Activated T-helper 17 cell treated with anti-CD3 and anti-CD28 coated beads, Interleukin-2, amount 50 U/mL, for 72 hours (primary cell): ENCODE measurements around the gene UBA52. TPM values are rescaled to one million over a fixed set of nuclear protein-coding genes. Genes with fewer than 3 reads are reported as not detected.

Experiments used
- ATAC-seq: fragments of 150-1000 bp; cut with Tn5 transposase; replicated peaks from 2 replicates; pipeline ENCODE4 v1.10.0; 2021; ENCODE audit warnings: mild to moderate bottlenecking, moderate library complexity
- H3K27ac Mint-ChIP-seq: one replicate; pipeline ENCODE4 v1.8.0; 2022; ENCODE audit warnings: mixed read lengths
- H3K27me3 Mint-ChIP-seq: one replicate; pipeline ENCODE4 v1.8.0; 2022; ENCODE audit warnings: mixed read lengths
- H3K36me3 Mint-ChIP-seq: one replicate; pipeline ENCODE4 v1.8.0; 2022; ENCODE audit warnings: low read depth, mild to moderate bottlenecking, mixed read lengths
- H3K4me1 Mint-ChIP-seq: one replicate; pipeline ENCODE4 v1.8.0; 2022; ENCODE audit warnings: mixed read lengths
- H3K4me3 Mint-ChIP-seq: one replicate; pipeline ENCODE4 v1.8.0; 2022; ENCODE audit warnings: mild to moderate bottlenecking, mixed read lengths
- H3K9me3 Mint-ChIP-seq: one replicate; pipeline ENCODE4 v1.8.0; 2022; ENCODE audit warnings: mixed read lengths
- total RNA-seq, 2 donors: library from RNA; stranded (reverse); gene quantifications; one replicate each; pipeline ENCODE4 v1.2.3, GENCODE V29; 2022

The UBA52 gene
- total RNA-seq, 2 donors from 2014 or later = 1,569 to 1,681 TPM

DNA sequence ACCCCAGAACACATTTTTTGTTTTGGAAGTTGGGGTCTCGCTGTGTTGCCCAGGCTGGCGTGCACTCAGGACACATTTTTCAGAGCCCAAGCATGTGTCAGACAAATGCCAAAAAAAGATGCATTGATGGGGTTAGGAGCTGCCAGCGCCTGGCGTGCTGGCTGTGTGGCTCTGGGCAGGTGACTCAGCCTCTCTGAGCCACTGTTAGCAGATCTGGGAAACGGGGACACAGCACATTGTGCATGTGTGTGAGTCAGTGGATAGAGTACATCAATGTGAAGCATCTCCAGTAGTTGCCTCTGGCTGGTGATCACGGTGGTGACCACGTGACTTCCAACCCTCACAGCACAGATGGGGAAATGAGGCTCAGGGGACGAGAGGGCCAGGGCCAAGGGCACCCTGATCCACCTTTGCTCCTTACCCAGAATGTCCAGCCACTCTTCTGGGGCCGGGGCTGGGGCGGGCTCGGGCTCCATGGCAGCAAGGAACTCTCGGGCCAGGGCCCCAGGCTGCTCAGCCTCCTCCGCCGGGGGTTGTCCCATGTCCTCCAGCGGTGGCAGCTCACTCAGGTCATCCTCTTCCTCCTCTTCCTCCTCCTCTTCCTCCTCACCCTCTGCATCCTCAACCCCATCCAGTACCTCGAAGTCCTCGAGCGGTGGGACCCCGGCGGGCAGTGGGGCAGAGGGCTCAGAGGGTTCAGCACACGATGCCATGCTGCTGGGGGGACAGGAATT, 30.2 kb upstream of the UBA52 start:
- Mint-ChIP-seq H3K9me3 (no peaks in the 10 kb centered on the region), H3K4me3 (peak overlapping the region; percentile 92), H3K27me3 (no peaks in the 10 kb centered on the region), H3K36me3 (peaks cover 68% of the 10 kb centered on the region), H3K4me1 (peaks cover 6% of the 10 kb centered on the region), H3K27ac (peak overlapping the region; percentile 98)
- peak; percentile 68 for ATAC-seq

DNA sequence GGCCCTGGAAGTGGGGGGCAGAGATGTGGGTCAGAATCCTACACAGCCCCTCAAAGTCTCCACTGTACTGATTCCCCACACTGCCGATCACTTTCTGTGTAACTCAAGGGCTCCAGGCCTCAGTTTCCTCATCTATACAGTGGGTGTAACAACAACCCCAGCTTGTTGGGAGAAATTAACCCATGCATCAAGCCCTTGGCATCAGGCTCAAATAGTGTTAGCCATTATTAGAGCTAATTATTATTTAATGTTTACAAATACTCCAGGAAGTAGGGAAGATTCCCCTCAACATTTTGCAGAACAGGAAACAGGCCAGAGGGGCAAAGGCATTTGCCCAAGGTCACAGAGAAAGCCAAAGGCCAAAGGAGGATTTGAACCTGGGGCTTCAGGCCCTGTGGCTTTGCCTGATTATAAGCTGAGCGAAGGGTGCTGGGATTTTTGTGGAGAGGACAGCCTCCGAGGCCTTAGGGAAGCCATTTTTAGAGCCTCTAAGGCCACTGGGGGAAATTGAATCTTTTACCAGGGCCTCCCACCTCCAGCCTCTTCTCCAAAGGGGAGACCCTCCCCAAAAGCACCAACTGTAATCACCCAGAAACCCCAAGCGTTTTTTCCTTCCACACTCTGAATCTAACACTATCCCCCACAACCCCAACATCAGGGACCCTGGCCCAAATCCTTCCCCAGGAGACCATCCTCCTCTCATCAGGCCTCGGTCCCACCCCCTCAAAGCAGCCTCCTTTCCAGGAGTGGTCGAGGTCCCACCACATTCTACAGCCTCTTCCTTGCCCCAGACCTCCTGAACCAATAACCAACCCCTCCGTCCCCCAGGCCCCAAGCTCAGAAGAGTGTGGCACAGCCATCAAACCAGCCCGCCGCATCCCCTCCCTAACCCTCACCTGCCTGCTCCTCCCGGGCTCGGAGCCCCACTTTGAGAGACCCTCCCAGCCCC, 29.4 kb upstream of the UBA52 start:
- ATAC-seq = no peak
- no peaks in the 10 kb centered on the region for H3K9me3 Mint-ChIP-seq
- peaks cover 6% of the 10 kb centered on the region for H3K4me1 Mint-ChIP-seq
- peak overlapping the region; percentile 92 for H3K4me3 Mint-ChIP-seq
- H3K36me3 Mint-ChIP-seq = peaks cover 60% of the 10 kb centered on the region
- H3K27me3 Mint-ChIP-seq = no peaks in the 10 kb centered on the region
- H3K27ac Mint-ChIP-seq = peak overlapping the region; percentile 98

DNA sequence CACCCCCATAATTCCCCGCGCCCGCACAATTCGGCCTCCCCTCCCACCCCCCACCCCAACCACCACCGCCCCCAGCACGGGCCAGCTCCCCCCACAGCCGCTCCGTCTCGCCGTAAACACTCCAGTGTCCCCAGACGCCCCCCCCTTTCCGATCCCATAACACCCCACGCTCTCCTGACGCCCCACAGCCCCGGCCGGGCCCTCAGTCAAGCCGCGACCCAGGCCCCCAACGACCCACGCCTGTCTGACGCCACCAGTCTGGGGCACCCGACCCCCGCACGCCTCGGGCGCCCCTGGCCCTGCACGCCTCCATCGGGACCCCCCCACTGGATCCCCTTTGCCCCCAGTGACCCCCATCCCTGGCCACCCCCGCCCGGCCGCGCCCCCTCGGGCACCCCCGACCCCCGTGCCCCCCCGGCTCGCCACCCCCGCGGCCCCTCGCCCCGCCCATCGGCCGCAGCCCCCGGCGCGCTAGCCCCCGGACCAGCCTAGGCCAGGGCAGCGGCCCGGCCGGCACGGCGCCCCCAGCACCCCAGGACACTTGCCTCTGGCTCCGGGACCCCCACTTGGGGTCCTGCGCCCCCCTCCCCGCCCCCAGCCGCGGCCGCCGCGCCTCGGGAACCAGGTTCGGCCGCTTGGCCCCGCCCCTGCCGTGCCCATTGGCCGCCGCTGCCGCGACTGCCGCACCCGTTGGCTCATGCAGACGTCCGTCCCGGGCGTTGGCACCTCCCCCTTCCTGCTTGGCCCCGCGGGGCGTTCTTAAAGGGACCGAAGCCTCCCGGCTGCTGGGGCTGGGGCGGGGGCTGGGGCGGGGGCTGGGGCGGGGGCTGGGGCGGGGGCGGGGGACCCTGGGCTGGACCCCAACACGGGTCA, 28.5 kb upstream of the UBA52 start, which contains the start of gene FKBP8:
FKBP8 (minus strand) TSS at position 633 of the 873 bp plus-strand sequence. CDS start 1,603 bp downstream, outside the sequence.
- peak within 1 kb of the TSS; percentile 96 for H3K4me3 Mint-ChIP-seq
- peak; percentile 90 for ATAC-seq
- peaks cover 50% of the 10 kb centered on the region for H3K36me3 Mint-ChIP-seq
- peaks cover 6% of the 10 kb centered on the region for H3K4me1 Mint-ChIP-seq
- no peaks in the 10 kb centered on the region for H3K27me3 Mint-ChIP-seq
- peak within 1 kb of the TSS; percentile 98 for H3K27ac Mint-ChIP-seq
- no peaks in the 10 kb centered on the region for H3K9me3 Mint-ChIP-seq

DNA sequence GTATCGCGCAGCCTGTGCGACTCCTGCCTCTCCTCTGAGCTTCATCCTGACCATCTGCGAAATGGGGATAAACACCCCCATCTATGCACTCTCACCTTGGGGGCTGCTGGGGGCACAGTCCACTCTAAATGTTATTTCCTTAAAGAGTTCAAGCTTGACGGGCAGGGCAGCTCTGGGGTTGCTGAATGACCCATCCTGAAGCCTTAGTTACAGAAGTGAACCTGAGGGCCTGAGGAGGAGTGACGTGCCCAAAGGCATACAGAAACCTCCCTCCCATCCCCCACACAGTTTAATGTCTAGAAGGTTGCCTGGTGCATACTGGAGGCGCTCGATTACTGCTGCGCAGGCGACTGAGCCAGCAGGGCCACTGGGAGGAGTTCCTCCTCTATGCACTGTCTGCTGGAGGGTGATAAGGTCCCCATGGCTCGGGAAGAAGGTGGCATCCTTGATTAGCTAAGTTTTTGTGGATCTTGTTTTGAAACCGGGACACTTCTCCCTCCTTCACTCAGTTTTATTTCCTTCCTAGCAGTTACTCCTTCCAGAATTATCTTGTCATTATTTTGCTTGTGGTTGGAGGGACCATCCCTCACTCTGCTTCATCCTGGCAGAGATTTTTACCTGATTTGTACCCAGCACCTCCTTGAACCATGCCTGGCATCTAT, 27.7 kb upstream of the UBA52 start:
- peak overlapping the region; percentile 97 for H3K27ac Mint-ChIP-seq
- H3K4me1 Mint-ChIP-seq = peaks cover 6% of the 10 kb centered on the region
- H3K4me3 Mint-ChIP-seq = peak overlapping the region; percentile 96
- peak; percentile 89 for ATAC-seq
- peaks cover 43% of the 10 kb centered on the region for H3K36me3 Mint-ChIP-seq
- H3K27me3 Mint-ChIP-seq = no peaks in the 10 kb centered on the region
- H3K9me3 Mint-ChIP-seq = no peaks in the 10 kb centered on the region

GRCh38 chr19:18551631-18552030, 20.0 kb upstream of the UBA52 start:
- ATAC-seq = no peak
- H3K9me3 Mint-ChIP-seq = no peaks in the 10 kb centered on the region
- H3K27me3 Mint-ChIP-seq = no peaks in the 10 kb centered on the region
- H3K36me3 Mint-ChIP-seq = no peaks in the 10 kb centered on the region
- no peaks in the 10 kb centered on the region for H3K4me1 Mint-ChIP-seq
- no peak overlapping the region for H3K4me3 Mint-ChIP-seq
- H3K27ac Mint-ChIP-seq = no peak overlapping the region

- peaks cover 48% of the 10 kb centered on the region for H3K36me3 Mint-ChIP-seq
- H3K4me3 Mint-ChIP-seq = peak within 1 kb of the TSS; percentile 98
- H3K27ac Mint-ChIP-seq = peak within 1 kb of the TSS; percentile 98
- no peaks in the 10 kb centered on the region for H3K9me3 Mint-ChIP-seq
- peaks cover 5% of the 10 kb centered on the region for H3K4me1 Mint-ChIP-seq
- no peaks in the 10 kb centered on the region for H3K27me3 Mint-ChIP-seq
- peak; percentile 98 for ATAC-seq
Observed at GRCh38 chr19:18557411-18558201, 14.1 kb upstream of the UBA52 start, which contains the start of gene KXD1. TSS of gene KXD1 (plus strand) at chr19:18557870. CDS start at chr19:18562057, 4,187 bp downstream.

- no peaks in the 10 kb centered on the region for H3K27me3 Mint-ChIP-seq
- ATAC-seq = peak; percentile 14
- H3K4me1 Mint-ChIP-seq = peaks cover 5% of the 10 kb centered on the region
- peak overlapping the region; percentile 98 for H3K27ac Mint-ChIP-seq
- H3K4me3 Mint-ChIP-seq = peak overlapping the region; percentile 98
- peaks cover 54% of the 10 kb centered on the region for H3K36me3 Mint-ChIP-seq
- no peaks in the 10 kb centered on the region for H3K9me3 Mint-ChIP-seq
Observed at GRCh38 chr19:18558202-18558555, 13.5 kb upstream of the UBA52 start.

DNA sequence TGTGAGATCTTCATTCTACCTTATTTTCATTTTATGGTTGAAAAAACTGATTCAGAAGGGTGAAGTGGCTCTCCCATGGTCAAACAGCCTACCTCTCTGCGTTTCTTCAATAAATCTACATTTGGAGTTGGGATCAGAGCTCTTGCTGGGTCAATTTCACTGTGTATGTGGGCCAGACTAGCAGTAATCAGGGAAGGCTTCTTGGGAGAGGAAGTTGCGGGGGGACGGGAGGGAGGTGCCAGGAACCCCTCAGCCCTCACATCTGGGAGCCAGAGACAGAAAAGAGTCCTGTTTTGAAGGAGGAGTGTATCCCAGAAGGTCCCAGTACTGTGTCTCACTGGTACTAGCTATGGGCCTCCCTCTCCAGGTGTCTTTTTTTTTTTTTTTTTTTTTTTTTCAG, 13.1 kb upstream of the UBA52 start:
- Mint-ChIP-seq H3K9me3 (no peaks in the 10 kb centered on the region), H3K4me1 (peaks cover 5% of the 10 kb centered on the region), H3K4me3 (peak overlapping the region; percentile 98), H3K27ac (peak overlapping the region; percentile 98), H3K27me3 (no peaks in the 10 kb centered on the region), H3K36me3 (peaks cover 58% of the 10 kb centered on the region)
- no peak for ATAC-seq

DNA sequence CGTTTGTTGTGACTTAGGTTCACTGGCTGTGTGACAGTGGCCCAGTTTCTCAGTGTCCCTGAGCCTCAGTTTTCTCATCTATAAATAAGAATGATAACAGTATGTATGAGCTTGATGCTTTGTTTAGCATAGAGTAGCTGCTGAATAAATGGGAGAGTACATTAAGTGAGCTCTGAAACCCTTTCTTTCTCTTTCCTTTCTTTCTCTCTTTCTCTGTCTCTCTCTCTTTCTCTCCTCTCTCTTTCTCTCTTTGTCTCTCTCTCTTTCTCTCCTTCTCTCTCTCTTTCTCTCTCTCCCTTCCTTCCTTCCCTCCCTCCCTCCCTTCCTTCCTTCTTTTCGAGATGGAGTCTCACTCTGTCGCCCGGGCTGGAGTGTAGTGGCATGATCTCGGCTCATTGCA, 12.0 kb upstream of the UBA52 start:
- Mint-ChIP-seq H3K4me3 (peak overlapping the region; percentile 98), H3K9me3 (no peaks in the 10 kb centered on the region), H3K36me3 (peaks cover 69% of the 10 kb centered on the region), H3K4me1 (peaks cover 5% of the 10 kb centered on the region), H3K27ac (peak overlapping the region; percentile 98), H3K27me3 (no peaks in the 10 kb centered on the region)
- ATAC-seq = no peak

- Mint-ChIP-seq H3K36me3 (peaks cover 93% of the 10 kb centered on the region), H3K27me3 (no peaks in the 10 kb centered on the region), H3K4me1 (peaks cover 5% of the 10 kb centered on the region), H3K9me3 (no peaks in the 10 kb centered on the region), H3K27ac (no peak overlapping the region), H3K4me3 (no peak overlapping the region)
- ATAC-seq = no peak
Observed at GRCh38 chr19:18562086-18562485, 9.6 kb upstream of the UBA52 start.

GRCh38 chr19:18566953-18567352, 4.7 kb upstream of the UBA52 start:
- H3K9me3 Mint-ChIP-seq = no peaks in the 10 kb centered on the region
- H3K4me1 Mint-ChIP-seq = peaks cover 5% of the 10 kb centered on the region
- H3K27me3 Mint-ChIP-seq = no peaks in the 10 kb centered on the region
- no peak overlapping the region for H3K4me3 Mint-ChIP-seq
- no peak overlapping the region for H3K27ac Mint-ChIP-seq
- ATAC-seq = no peak
- peaks cover 90% of the 10 kb centered on the region for H3K36me3 Mint-ChIP-seq

- Mint-ChIP-seq H3K9me3 (no peaks in the 10 kb centered on the region), H3K4me1 (peaks cover 14% of the 10 kb centered on the region), H3K27ac (no peak overlapping the region), H3K27me3 (no peaks in the 10 kb centered on the region), H3K36me3 (peaks cover 93% of the 10 kb centered on the region), H3K4me3 (no peak overlapping the region)
- ATAC-seq = no peak
Observed at GRCh38 chr19:18568367-18568766, 3.3 kb upstream of the UBA52 start.

DNA sequence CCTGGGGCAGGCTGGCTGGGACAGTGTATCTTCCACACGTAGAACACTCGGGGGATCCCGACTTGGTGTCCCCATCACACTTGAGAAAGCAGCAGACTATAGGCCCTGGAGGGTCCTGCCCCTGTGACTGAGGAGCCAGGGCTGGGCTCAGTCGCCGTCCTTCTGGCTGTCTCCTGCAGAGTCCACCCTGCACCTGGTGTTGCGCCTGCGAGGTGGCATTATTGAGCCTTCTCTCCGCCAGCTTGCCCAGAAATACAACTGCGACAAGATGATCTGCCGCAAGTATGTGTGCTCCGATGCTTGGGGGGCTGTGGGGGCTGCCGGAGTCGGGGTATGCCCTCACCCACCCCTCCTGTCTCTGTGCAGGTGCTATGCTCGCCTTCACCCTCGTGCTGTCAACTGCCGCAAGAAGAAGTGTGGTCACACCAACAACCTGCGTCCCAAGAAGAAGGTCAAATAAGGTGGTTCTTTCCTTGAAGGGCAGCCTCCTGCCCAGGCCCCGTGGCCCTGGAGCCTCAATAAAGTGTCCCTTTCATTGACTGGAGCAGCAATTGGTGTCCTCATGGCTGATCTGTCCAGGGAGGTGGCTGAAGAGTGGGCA, 3.1 kb downstream of the UBA52 start:
- Mint-ChIP-seq H3K27ac (no peak overlapping the region), H3K4me1 (peaks cover 18% of the 10 kb centered on the region), H3K36me3 (peaks cover 82% of the 10 kb centered on the region), H3K9me3 (no peaks in the 10 kb centered on the region), H3K4me3 (peak overlapping the region; percentile 20), H3K27me3 (no peaks in the 10 kb centered on the region)
- ATAC-seq = no peak
